ENCODE data around the gene PARD3B.

Gene PARD3B

GRCh38 chr2:204590063-204590462 is 44.8 kb downstream of the PARD3B start:
- no peak for FAIRE-seq

- FAIRE-seq: no peak
These were observed 46.0 kb downstream of the PARD3B start for GRCh38 chr2:204591225-204591624.

GRCh38 chr2:204604061-204604460 is 58.8 kb downstream of the PARD3B start:
- no peak for FAIRE-seq

- no peak for FAIRE-seq
These were observed 63.1 kb downstream of the PARD3B start for GRCh38 chr2:204608237-204608939.

GRCh38 chr2:204611017-204611631 is 65.8 kb downstream of the PARD3B start:
- FAIRE-seq: no peak

DNA sequence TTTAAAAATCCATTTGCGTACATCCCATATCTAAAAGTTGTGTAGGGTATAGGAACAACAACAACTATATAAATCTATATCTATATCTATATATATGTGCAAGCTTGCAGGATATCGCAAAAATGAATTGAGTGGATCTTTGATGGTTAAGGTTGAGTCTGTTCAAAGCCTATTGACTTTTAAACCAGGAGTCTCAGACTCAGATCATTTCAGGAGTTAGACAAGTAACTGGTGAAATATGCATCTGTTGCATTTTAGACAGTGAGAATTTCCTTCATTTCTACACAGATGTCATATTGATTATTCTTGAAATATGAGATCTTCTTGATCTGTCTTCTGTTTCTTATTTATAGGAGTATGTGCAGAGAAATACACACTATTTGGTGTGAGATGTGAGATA is 66.5 kb downstream of the PARD3B start:
- FAIRE-seq: no peak

DNA sequence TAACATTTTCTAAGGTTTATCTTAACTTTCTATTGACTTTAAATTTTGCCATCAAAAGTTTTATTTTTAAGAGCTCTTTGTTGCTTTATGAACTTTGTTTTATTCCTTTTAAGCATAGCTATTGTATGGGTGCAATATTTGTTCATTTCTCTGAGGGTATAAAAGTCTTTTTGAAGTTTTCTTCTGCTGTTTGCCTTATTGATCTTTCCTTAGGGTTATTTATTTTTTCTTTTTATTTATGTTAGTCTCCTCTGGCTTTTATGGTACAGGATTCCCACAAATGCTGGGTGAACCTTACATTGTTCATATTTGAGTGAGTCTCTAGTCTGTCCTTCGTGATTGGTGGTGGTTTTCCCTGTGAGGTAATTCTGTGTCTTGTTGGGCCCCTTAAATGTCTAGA is 68.4 kb downstream of the PARD3B start:
- no peak for FAIRE-seq

DNA sequence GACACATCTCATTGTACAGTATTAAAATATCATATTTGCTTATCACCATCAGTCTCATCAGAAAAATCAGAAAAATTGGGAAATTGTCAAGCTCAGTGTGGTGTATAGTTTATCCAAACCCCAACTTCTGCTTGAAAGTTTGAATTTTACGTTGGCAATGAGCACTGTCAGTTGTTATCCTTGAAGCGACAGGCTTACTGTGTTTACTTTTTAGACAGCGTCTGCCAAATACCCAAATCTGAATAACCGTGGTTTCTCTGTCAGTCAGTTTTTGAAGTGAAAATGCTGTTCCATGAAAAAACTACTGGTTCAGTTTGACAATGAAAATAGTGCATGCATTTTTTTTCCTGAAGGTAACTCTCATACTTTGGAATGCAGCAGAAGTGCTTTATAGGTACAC is 70.2 kb downstream of the PARD3B start:
- FAIRE-seq: no peak

DNA sequence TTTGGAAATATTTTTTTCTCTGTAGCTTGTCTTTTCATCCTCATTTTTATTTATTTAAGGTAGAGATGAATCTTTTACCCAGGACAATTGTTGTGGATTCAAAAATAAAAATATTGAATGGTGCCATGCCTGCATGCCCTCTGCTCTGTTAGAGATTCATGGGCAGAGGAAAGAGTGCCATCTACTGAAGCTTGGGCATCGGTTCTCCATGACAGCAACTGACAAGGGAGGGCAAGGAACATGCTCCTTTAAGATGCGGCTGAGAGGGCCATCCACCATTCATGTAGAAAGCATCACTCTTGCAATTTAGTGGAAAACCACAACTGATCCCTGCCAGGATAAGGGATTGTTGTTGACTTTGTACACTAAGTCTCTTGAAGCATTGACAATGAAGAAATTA is 79.9 kb downstream of the PARD3B start:
- FAIRE-seq: no peak

DNA sequence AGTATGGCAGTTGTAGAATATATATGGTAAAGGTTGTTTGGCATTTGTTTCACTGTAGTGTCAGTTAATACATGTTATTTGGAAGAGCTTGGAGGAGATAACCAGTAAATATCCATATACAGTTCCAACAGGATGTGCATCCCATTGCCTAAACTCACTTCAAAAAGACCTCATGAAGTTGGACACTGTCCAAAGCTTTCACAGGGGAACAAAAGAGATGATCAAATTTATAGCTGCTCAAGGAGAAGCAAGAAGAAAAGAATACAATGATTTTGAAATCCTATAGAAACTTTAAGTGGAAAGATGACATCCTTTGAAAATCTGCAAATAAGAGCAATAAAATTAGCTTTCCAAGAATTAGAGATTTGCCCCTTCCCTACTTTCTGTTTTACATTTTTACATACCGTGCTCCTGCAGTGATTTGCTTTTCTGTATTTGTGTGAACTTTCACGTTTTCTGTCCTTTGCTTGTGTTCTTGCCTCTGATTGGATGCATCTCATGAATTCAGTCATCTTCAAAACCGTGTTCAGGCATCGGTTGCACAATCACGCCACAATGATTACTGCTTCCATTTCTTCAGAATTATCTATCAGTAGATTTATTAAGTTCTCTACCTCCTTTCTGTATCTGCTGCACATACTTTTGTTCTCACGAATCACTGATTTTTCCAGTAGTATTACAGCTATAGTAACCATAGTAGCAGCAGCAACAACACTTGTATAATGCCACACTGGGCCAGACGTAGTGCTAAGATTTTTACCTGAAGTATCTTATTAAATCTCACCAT is 83.8 kb downstream of the PARD3B start:
- no peak for FAIRE-seq

DNA sequence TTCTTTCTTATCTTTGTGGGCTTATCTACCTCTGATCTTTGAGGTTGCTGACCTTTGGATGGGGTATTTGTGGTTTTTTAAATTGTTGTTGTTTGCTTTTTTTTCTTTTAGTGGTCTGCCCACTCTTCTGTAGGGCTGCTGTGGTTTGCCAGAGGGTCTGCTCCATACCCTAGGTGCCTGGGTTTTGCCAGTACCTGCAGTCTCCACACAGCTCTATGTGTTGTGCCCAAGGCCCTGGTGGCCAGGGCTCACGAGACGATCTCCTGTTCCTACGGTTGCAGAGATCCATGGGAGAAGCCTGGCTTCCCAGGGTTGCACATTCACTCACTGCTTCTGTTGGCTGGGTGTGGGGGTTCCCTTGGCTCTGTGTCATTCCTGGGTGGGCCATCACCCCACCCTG is 87.1 kb downstream of the PARD3B start:
- FAIRE-seq: no peak

- FAIRE-seq: no peak
These were observed 89.3 kb downstream of the PARD3B start for GRCh38 chr2:204634564-204634963.

DNA sequence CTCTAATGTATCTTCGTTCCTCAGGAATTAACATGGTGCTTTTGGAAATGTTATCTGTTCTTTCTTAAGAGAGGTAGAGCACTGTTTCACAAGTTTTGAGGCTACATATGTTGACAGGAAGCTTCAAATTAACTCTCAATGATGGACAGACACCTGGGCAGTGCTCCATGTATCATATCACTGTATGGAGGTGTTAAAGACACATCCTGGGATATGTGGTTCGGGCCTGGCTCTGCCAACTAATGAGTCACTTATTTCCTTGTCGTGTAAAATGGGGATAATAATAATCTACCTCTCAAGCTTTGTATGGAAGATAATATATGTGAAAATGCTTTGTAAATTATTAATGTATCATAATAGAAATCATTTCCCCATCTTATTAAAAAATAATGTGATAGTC is 90.2 kb downstream of the PARD3B start:
- no peak for FAIRE-seq

- no peak for FAIRE-seq
These were observed 93.4 kb downstream of the PARD3B start for GRCh38 chr2:204638471-204639194.

DNA sequence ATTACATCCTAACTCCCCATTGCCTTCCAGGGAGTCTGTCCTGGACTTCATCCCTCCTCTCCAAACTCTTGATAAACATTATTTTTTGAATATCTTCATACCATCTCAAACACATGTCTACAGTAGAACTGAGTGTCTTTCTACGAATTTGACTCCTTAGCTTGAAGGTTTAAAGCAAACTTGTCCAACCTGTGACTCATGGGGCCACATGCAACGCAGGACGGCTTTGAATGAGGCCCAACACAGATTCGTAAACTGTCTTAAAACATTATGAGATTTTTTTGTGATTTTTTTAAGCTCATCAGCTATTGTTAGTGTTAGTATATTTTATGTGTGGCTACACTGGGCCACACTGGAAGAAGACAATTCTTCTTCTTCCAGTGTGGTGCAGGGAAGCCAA is 98.1 kb downstream of the PARD3B start:
- no peak for FAIRE-seq

GRCh38 chr2:204645018-204645773 is 99.9 kb downstream of the PARD3B start:
- no peak for FAIRE-seq

DNA sequence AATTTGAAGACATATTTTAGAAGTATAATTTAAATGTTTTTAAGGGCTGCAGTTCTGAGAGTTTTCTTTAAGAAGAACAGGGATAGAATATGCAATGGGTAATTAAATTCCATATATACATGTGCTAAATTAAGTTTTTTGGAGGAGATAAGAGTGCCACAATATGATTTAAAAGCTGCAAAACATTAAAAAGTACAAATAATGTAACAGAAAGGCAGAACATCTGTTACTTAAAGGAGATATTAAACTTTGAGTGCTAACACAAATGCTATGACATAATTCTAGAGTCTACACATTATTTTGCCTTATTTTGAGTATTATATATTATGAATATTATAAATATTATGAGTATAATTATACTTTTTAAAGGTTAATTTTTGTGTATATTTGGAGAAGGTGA is 102.4 kb downstream of the PARD3B start:
- FAIRE-seq: no peak

- FAIRE-seq: no peak
These were observed 105.3 kb downstream of the PARD3B start for GRCh38 chr2:204650611-204651010.

DNA sequence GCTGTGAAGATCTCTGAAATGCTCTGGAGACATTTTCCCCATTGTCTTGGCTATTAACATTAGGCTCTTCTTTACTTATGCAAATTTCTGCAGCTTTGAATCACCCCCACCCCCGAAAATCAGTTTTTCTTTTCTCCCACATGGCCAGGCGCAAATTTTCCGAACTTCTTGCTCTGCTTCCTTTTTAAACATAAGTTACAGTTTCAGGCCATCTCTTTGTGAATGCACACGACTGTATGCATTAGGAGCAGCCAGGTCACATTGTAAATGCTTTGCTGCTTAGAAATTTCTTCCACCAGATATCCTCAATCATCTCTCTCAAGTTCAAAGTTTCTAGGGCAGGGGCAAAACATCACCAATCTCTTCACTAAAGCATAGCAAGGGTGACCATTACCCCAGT is 106.8 kb downstream of the PARD3B start:
- FAIRE-seq: no peak

GRCh38 chr2:204654669-204655068 is 109.4 kb downstream of the PARD3B start:
- no peak for FAIRE-seq

GRCh38 chr2:204655101-204655500 is 109.8 kb downstream of the PARD3B start:
- no peak for FAIRE-seq

GRCh38 chr2:204655626-204656025 is 110.4 kb downstream of the PARD3B start:
- no peak for FAIRE-seq

DNA sequence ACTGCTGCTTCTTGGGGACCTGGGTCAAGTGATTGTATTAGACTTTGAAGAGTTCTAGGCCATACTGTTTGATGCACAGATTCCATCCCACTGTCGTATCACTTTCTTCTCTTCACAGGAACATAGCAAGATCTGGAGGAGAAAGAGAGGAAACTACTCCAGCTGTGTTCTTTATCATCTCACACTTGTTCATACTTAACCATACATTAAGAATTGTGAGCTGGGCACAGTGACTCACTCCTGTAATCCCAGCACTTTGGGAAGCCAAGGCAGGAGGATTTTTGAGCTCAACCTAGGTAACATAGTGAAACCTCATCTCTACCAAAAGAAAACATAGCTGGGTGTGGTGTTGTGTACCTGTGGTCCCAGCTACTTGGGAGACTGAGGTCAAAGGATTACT is 111.7 kb downstream of the PARD3B start:
- FAIRE-seq: no peak

All from G401.6 (cell line).